Middle frontal gyrus (tissue), 1 donor: ENCODE data around the gene RGPD3.

Source experiments
- DNase-seq: peaks from one replicate; pipeline ENCODE4 v3.0.0-alpha.2; 2015; ENCODE audit warnings: low spot score; ENCODE audit errors: extremely low spot score

RGPD3 gene

GRCh38 chr2:106343274-106343673 lies 124.9 kb downstream of the RGPD3 start:
- no peak for DNase-seq

- DNase-seq = no peak
Measured at GRCh38 chr2:106342831-106343251, 125.4 kb downstream of the RGPD3 start.

GRCh38 chr2:106341666-106342065 lies 126.5 kb downstream of the RGPD3 start:
- DNase-seq = no peak
